HG02970 (cell line): ENCODE measurements around the gene MECP2.

Experiments
- ATAC-seq: cut with Tn5 transposase; IDR thresholded peaks from one replicate; pipeline ENCODE4 v1.9.1; 2021; ENCODE audit warnings: mild to moderate bottlenecking, moderate library complexity, moderate number of reproducible peaks; ENCODE audit not compliant: unreplicated experiment, low FRiP score

MECP2 gene

GRCh38 chrX:154064637-154065435 is 32.7 kb downstream of the MECP2 start:
- no peak for ATAC-seq

GRCh38 chrX:154063234-154063633 is 34.3 kb downstream of the MECP2 start:
- ATAC-seq: no peak

- ATAC-seq: no peak
These were observed 35.7 kb downstream of the MECP2 start for GRCh38 chrX:154061801-154062200.

GRCh38 chrX:154059729-154060245 is 37.7 kb downstream of the MECP2 start:
- no peak for ATAC-seq

GRCh38 chrX:154059231-154059630 is 38.3 kb downstream of the MECP2 start:
- no peak for ATAC-seq

GRCh38 chrX:154058214-154058997 is 39.1 kb downstream of the MECP2 start:
- no peak for ATAC-seq

- ATAC-seq: no peak
These were observed 39.7 kb downstream of the MECP2 start for GRCh38 chrX:154057791-154058190.

- ATAC-seq: no peak
These were observed 40.7 kb downstream of the MECP2 start for GRCh38 chrX:154056770-154057241.

- ATAC-seq: no peak
These were observed 46.2 kb downstream of the MECP2 start for GRCh38 chrX:154051201-154051810.

GRCh38 chrX:154050113-154050495 is 47.4 kb downstream of the MECP2 start:
- no peak for ATAC-seq

- no peak for ATAC-seq
These were observed 48.1 kb downstream of the MECP2 start for GRCh38 chrX:154049209-154050112.

- ATAC-seq: no peak
These were observed 49.1 kb downstream of the MECP2 start for GRCh38 chrX:154048398-154048797.

- ATAC-seq: no peak
These were observed 50.4 kb downstream of the MECP2 start for GRCh38 chrX:154046940-154047610.

- no peak for ATAC-seq
These were observed 51.3 kb downstream of the MECP2 start for GRCh38 chrX:154046031-154046781.

GRCh38 chrX:154044091-154044490 is 53.4 kb downstream of the MECP2 start:
- ATAC-seq: no peak

- ATAC-seq: no peak
These were observed 54.3 kb downstream of the MECP2 start for GRCh38 chrX:154043003-154043763.

GRCh38 chrX:154040863-154041262 is 56.7 kb downstream of the MECP2 start:
- ATAC-seq: no peak

GRCh38 chrX:154040307-154040756 is 57.2 kb downstream of the MECP2 start:
- no peak for ATAC-seq
